Limb (tissue), 2 donors: ENCODE results near the gene LHPP.

Experiments
- DNase-seq, 2 donors: peaks; one replicate each; pipeline ENCODE4 v3.0.0-alpha.2; 2016; ENCODE audit errors: extremely low spot score in 2 of 2

The LHPP gene

GRCh38 chr10:124653811-124654651, 192.4 kb downstream of the LHPP start:
- no peak for DNase-seq

GRCh38 chr10:124654686-124655085, 193.1 kb downstream of the LHPP start:
- DNase-seq: no peak

DNA sequence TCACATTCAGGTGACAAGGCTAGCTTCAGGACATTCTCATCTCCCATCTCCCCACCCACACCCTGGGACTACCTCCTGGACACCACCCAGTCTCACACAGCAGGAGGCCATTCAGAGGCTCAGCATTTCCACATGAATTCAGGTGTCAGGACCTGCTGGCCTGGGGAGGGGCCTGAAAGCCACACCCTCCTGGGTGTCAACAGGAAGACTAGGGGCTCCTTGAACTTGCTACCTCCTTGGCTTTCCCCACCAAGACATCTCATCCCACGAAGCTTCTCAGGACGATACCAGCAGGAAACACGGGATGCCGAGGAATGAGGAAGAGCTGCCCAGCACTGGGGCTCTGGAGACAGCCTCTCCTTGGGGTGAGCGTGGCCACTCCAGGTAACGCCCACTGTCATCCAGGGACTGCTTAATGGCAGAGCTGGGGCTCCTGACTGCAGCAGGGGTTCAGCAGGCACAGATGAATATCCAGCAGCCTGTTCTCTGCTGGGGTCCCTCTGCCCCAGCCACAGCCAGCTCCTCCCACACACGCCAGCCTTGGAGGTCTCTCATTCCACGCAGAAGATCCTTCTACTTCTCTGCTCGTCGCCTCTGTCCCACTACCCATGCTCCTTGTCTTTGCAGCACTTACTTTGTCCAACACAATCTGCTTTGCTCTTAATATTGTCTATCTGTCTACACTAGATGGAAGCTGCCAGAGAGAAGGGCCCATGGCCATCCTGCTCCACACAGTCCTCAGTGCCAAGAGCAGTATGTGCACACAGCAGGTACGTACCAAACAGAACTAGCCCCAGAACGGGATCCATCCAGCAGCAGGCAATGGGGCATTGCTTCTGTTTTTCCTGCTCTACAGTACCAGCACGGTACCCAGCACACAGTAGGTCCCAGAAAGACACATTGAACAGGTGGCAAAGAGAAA, 193.8 kb downstream of the LHPP start:
- no peak for DNase-seq

GRCh38 chr10:124656113-124656490, 194.5 kb downstream of the LHPP start:
- no peak for DNase-seq

DNA sequence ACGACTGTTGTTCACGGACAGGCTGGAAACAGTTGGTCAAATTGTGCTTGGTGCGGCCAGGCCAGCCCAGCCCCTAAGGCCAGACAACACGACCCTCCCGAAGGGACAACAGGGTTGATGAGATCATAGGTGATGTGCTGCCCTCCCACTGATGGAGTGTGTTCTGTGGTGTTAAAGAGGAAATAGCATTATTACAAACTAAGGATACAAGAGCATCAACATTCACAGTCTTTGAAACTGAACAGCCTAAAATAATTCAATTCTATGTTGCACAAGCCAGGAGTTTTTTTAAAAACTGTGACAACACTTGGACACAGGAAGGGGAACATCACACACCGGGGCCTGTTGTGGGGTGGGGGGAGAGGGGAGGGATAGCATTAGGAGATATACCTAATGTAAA, 194.9 kb downstream of the LHPP start:
- no peak for DNase-seq

DNA sequence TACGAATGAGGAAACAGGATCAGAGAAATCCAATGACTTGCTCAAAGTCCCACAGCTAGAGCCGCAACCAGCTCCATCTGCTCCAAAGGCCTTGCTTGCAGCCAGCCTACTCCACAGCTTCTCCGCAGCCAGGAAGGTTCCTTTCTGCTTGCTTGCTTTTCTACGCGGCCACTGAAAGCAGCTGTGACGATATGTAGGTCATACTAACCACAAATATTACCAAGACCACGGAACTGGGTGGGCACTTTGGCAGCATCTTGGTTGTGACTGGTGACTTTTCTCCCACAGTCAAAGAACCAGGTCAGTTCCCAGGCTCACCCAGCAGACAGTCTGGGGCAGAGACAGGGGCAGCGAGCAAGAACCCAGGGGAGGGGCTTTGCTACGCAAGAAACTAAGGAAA, 196.2 kb downstream of the LHPP start:
- no peak for DNase-seq

DNA sequence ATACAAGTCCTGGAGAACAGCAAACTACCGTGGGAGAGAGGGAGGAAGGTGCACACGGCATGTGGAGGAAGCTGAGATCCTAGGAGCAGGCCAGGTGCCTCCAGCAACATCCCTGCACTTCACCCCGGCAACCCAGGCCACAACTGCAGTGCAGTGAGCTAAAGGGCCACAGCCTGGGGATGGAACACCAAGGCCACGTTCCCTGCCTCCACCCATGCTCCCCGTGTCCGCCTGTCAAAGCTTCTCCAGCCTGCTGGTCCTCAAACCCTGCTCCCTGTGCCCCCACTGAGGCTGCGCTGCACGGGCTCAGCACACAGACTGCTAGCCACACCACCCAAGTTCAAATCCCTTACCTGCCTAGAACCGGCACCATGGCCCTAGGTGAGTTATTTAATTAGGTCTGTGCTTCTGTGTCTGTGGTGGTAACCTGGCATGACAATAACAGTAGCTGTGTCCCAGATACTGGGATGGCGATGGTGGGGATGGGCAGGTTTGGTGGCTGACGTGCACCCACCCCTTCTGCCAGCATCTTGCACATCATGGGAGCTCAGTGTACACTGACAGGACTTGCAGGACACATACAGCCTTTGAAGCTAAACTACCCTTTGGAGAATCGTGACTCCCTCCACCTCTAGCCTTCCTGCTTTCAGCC, 197.1 kb downstream of the LHPP start:
- DNase-seq: no peak

DNA sequence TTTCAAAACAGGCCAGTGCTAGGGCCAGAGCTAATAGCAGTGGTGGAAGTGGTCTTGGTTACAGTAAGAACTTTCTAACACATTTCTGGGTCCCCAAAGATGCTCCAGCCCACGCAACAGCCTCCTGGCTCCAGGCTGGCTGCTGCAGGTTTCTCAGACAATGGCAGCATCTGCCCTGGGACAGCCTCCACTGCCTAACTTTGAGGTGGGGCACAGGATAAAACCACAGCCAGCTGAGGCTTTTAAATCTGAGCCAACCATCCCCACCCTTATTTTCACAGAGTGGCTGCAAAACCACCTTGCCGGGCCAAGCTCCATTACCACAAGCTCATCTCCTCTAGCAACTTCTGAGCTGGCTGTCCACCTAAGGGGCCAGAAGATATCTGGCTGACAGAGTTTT, 197.8 kb downstream of the LHPP start:
- no peak for DNase-seq

DNA sequence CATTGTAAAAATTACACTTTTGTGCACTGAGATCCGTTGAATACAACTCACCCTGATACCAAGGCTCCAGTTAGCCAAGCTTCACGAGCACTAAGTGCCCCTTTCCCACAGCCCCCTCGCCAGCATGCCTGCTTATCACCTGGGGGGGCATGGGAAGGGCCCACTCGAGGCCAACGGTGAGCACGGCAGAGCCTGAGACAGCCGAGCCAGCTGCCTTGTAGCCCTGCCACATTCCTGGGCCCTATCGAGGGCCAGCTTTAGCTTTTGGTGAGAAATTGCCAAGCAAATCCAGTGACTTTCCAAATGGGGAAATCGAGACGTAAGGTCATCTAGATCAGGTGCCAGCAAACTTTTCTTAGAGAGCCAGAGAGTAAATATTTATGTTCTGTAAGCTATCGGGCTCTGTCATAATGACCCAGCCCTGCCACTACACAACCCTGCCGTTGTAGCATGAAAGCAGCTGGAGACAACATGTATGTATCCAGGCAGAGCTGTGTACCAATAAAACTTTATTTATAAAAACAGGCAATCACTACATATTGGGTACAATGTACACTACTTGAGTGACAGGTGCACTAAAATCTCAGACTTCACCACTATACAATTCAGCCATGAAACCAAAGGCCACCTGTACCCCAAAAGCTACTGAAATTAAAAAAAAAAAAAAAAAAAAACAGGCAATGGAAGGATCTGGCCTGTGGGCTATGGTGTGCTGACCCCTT, 198.9 kb downstream of the LHPP start:
- DNase-seq: no peak

DNA sequence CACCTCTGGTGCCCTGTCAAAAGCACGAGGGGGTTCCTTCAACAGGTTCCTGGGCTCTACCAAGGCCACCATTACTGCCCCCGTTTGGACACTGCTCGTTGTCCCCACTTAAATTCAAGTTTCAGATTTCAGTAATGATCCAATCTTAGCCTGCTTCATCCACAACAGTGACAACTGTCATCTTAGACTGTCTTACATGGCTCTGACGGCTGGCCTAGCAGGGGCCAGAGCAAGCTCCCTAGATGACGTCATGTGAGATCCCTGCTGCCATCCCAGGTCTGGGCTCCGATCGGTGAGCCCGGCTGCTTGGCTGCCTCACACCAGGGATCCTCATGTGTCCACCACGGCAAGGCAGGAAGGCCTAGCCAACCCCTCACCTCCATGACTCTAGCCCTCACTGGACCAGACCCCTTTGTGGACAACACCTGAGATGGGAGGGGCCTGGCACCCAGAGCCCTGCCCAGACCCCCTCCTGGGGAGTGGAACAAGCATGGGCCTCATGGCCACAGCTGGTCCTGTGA, 200.1 kb downstream of the LHPP start:
- no peak for DNase-seq

DNA sequence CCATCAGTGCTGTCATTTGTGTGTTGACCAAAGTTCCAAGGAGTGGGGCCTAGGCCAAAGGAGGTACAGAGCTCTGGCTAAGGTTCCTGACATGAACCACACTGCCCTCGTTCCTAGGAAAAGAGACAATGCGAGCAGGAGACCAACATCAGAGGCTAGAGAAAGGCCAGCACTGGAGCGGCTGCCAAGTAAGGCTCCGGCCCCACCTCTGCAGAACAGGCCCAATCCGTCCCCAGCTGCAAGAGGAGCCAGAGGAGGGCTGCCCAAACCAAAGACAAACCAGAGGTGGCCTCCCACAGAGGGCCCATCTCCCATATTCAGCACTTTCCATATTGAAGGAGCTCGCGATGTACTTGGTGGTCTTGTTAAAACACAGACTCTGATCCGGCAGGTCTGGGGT, 201.6 kb downstream of the LHPP start:
- no peak for DNase-seq
